HL-60 (cell line): ENCODE measurements around the gene TGFBR3.

Experiments
- CTCF ChIP-seq: IDR thresholded peaks from one replicate; pipeline ENCODE4 v1.5.1; 2011; ENCODE audit warnings: low read length, control low read depth, inconsistent platforms; ENCODE audit not compliant: insufficient read depth
- GABPA ChIP-seq: IDR thresholded peaks from 2 replicates; pipeline ENCODE4 v1.6.1; 2012; ENCODE audit warnings: low read depth
- POLR2AphosphoS5 ChIP-seq: IDR thresholded peaks from 2 replicates; pipeline ENCODE4 v1.6.1; 2012; ENCODE audit warnings: low read depth
- REST ChIP-seq: IDR thresholded peaks from 2 replicates; pipeline ENCODE4 v1.6.1; 2012; ENCODE audit warnings: low read depth; ENCODE audit not compliant: insufficient replicate concordance
- SPI1 ChIP-seq: IDR thresholded peaks from 2 replicates; pipeline ENCODE4 v1.6.1; 2012; ENCODE audit warnings: low read depth, mild to moderate bottlenecking, borderline replicate concordance

- no peak for TF ChIP-seq CTCF
- TF ChIP-seq REST = no peak
- no peak for TF ChIP-seq POLR2AphosphoS5
- TF ChIP-seq GABPA = no peak
- no peak for TF ChIP-seq SPI1
Measured at GRCh38 chr1:91673613-91674012, 212.3 kb downstream of the TGFBR3 start.
